ENCODE measurements around the gene NOX3. TPM values are rescaled to one million over a fixed set of nuclear protein-coding genes. Genes with fewer than 3 reads are reported as not detected.

Gene NOX3
- total and polyA plus RNA-seq, 2 experiments from 2014 or later, result not detected

- H3K27me3 Mint-ChIP-seq (ENCODE audit: insufficient read depth, low read depth, poor library complexity), result peaks cover 3% of the 10 kb centered on the region
- Histone ChIP-seq H3K4me1 (ENCODE audit: insufficient read depth) (no peaks in the 10 kb centered on the region), H3F3A (replicated peaks; ENCODE audit: low read depth) (no peaks in the 10 kb centered on the region), H2AFZ (peak overlapping the region; percentile 25; the same call in 1 of the 2 replicates), H3K9me2 (ENCODE audit: insufficient read depth) (no peaks in the 10 kb centered on the region; the same call in none of the 2 replicates), H3K4me2 (no peak overlapping the region), H3K36me3 (ENCODE audit: insufficient read depth) (no peaks in the 10 kb centered on the region), H3K27ac (ENCODE audit: low read depth) (no peak overlapping the region), H3K79me2 (replicated peaks; ENCODE audit: insufficient read depth) (no peaks in the 10 kb centered on the region), H3K4me3 (no peak overlapping the region), H3K27me3 (ENCODE audit: insufficient read depth) (no peaks in the 10 kb centered on the region), H4K20me1 (replicated peaks; ENCODE audit: insufficient read depth) (no peaks in the 10 kb centered on the region)
- H3K4me3 Mint-ChIP-seq, result no peak overlapping the region
- H3K9me3 Mint-ChIP-seq, result peaks cover 4% of the 10 kb centered on the region; the same call in 2 of the 3 replicates
- H3K36me3 Mint-ChIP-seq (ENCODE audit: low read depth), result no peaks in the 10 kb centered on the region; the same call in 2 of the 3 replicates
- peak; percentile 84 for ATAC-seq
- H3K27ac Mint-ChIP-seq, result peak overlapping the region; percentile 9; the same call in 1 of the 2 replicates
- DNase-seq (ENCODE audit: low spot score), result peak; percentile 44
- peaks cover 7% of the 10 kb centered on the region for H3K4me1 Mint-ChIP-seq
- TF ChIP-seq ETS1 (IDR thresholded peaks at IDR 0.05) (no peak), REST (IDR thresholded peaks at IDR 0.05; ENCODE audit: unreplicated experiment) (no peak), ZNF114 (CRISPR knock-in tag; IDR thresholded peaks at IDR 0.05) (no peak), CREB1 (CRISPR knock-in tag; IDR thresholded peaks at IDR 0.05; ENCODE audit: low read depth) (no peak), NANOG (IDR thresholded peaks at IDR 0.05; ENCODE audit: borderline replicate concordance) (no peak), JUNB (IDR thresholded peaks at IDR 0.05; ENCODE audit: unreplicated experiment) (no peak), CTCF (conservative IDR thresholded peaks at IDR 0.05; ENCODE audit: low read depth in 2 of 2) (no peak)
- TF ChIP-seq, protein P1, sequence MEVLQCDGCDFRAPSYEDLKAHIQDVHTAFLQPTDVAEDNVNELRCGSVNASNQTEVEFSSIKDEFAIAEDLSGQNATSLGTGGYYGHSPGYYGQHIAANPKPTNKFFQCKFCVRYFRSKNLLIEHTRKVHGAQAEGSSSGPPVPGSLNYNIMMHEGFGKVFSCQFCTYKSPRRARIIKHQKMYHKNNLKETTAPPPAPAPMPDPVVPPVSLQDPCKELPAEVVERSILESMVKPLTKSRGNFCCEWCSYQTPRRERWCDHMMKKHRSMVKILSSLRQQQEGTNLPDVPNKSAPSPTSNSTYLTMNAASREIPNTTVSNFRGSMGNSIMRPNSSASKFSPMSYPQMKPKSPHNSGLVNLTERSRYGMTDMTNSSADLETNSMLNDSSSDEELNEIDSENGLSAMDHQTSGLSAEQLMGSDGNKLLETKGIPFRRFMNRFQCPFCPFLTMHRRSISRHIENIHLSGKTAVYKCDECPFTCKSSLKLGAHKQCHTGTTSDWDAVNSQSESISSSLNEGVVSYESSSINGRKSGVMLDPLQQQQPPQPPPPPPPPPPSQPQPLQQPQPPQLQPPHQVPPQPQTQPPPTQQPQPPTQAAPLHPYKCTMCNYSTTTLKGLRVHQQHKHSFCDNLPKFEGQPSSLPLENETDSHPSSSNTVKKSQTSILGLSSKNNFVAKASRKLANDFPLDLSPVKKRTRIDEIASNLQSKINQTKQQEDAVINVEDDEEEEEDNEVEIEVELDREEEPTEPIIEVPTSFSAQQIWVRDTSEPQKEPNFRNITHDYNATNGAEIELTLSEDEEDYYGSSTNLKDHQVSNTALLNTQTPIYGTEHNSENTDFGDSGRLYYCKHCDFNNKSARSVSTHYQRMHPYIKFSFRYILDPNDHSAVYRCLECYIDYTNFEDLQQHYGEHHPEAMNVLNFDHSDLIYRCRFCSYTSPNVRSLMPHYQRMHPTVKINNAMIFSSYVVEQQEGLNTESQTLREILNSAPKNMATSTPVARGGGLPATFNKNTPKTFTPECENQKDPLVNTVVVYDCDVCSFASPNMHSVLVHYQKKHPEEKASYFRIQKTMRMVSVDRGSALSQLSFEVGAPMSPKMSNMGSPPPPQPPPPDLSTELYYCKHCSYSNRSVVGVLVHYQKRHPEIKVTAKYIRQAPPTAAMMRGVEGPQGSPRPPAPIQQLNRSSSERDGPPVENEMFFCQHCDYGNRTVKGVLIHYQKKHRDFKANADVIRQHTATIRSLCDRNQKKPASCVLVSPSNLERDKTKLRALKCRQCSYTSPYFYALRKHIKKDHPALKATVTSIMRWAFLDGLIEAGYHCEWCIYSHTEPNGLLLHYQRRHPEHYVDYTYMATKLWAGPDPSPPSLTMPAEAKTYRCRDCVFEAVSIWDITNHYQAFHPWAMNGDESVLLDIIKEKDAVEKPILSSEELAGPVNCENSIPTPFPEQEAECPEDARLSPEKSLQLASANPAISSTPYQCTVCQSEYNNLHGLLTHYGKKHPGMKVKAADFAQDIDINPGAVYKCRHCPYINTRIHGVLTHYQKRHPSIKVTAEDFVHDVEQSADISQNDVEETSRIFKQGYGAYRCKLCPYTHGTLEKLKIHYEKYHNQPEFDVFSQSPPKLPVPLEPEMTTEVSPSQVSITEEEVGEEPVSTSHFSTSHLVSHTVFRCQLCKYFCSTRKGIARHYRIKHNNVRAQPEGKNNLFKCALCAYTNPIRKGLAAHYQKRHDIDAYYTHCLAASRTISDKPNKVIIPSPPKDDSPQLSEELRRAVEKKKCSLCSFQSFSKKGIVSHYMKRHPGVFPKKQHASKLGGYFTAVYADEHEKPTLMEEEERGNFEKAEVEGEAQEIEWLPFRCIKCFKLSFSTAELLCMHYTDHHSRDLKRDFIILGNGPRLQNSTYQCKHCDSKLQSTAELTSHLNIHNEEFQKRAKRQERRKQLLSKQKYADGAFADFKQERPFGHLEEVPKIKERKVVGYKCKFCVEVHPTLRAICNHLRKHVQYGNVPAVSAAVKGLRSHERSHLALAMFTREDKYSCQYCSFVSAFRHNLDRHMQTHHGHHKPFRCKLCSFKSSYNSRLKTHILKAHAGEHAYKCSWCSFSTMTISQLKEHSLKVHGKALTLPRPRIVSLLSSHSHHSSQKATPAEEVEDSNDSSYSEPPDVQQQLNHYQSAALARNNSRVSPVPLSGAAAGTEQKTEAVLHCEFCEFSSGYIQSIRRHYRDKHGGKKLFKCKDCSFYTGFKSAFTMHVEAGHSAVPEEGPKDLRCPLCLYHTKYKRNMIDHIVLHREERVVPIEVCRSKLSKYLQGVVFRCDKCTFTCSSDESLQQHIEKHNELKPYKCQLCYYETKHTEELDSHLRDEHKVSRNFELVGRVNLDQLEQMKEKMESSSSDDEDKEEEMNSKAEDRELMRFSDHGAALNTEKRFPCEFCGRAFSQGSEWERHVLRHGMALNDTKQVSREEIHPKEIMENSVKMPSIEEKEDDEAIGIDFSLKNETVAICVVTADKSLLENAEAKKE (CRISPR knock-in tag; IDR thresholded peaks at IDR 0.05), result no peak
Measured at GRCh38 chr6:155366325-155366724, 89.3 kb downstream of the NOX3 start.
